ENCODE measurements around the gene HCRTR1. TPM values are rescaled to one million over a fixed set of nuclear protein-coding genes. Genes with fewer than 3 reads are reported as not detected.

Gene HCRTR1
- polyA plus RNA-seq, 1 donor from 2014 or later: 0.37 TPM

DNA sequence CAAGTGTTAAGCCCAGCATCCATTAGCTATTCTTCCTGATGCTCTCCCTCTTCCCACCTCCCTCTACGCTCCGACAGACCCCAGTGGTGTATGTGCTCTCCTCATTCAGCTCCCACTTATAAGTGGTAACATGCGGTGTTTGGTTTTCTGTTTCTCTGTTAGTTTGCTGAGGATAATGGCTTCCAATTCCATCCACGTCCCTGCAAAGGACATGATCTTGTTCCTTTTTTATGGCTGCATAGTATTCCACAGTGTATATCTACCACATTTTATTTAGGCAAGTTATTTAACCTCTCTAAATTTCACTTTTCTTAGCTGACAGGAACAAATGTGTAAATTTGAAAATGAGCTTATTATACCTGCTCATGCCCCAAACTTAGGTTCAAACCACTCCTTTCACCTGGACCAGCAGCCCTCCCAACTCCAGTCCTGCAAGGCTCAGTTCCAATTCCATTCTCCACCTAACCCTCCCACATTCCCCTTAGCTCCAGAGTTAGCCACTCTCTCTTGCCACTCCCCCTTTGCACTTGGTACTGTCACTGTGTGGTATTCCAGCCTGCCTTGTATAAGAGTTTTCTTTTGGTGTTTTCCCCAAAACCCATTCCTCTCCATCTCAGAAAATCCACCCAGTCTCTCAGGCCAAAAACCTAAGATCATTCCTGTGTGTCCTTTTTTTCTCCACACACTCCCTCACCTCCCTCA lies 28.9 kb downstream of the HCRTR1 start:
- H3K79me2 ChIP-seq (replicated peaks; ENCODE audit: insufficient read depth, low read length): peaks cover 17% of the 10 kb centered on the region
- no peaks in the 10 kb centered on the region for H3F3A ChIP-seq (ENCODE audit: insufficient read depth, low read length, poor library complexity, severe bottlenecking)
- H3K4me3 ChIP-seq (ENCODE audit: low read length): no peak overlapping the region
- no peak overlapping the region for H3K9ac ChIP-seq (ENCODE audit: low read length)
- TF ChIP-seq EZH2 (IDR thresholded peaks at IDR 0.05; ENCODE audit: borderline replicate concordance, insufficient read depth, low read length, poor library complexity, severe bottlenecking) (no peak), RAD21 (conservative IDR thresholded peaks at IDR 0.05) (no peak), MXI1 (conservative IDR thresholded peaks at IDR 0.05; ENCODE audit: poor library complexity, severe bottlenecking) (no peak), REST (IDR thresholded peaks at IDR 0.05; ENCODE audit: borderline replicate concordance) (no peak), SMC3 (conservative IDR thresholded peaks at IDR 0.05; ENCODE audit: poor library complexity) (no peak), POLR2AphosphoS5 (IDR thresholded peaks at IDR 0.05) (no peak), TAF1 (IDR thresholded peaks at IDR 0.05; ENCODE audit: low read depth) (no peak), EP300 (conservative IDR thresholded peaks at IDR 0.05; ENCODE audit: poor library complexity, severe bottlenecking) (no peak), CTCF (IDR thresholded peaks at IDR 0.05; ENCODE audit: poor library complexity, severe bottlenecking) (no peak)
- no peak overlapping the region for H2AFZ ChIP-seq (ENCODE audit: low read depth, low read length)
- H3K9me3 ChIP-seq (ENCODE audit: low read length): no peaks in the 10 kb centered on the region
- H3K27ac ChIP-seq (ENCODE audit: low read length): no peak overlapping the region
- H4K20me1 ChIP-seq (ENCODE audit: insufficient read depth): no peaks in the 10 kb centered on the region
- no peaks in the 10 kb centered on the region for H3K27me3 ChIP-seq (ENCODE audit: insufficient read depth, low read depth, low read length)
- no peak overlapping the region for H3K4me2 ChIP-seq (ENCODE audit: low read length)
- H3K9me2 ChIP-seq (ENCODE audit: insufficient read depth, low read length): no peaks in the 10 kb centered on the region
- H3K36me3 ChIP-seq (ENCODE audit: insufficient read depth, low read length): no peaks in the 10 kb centered on the region

DNA sequence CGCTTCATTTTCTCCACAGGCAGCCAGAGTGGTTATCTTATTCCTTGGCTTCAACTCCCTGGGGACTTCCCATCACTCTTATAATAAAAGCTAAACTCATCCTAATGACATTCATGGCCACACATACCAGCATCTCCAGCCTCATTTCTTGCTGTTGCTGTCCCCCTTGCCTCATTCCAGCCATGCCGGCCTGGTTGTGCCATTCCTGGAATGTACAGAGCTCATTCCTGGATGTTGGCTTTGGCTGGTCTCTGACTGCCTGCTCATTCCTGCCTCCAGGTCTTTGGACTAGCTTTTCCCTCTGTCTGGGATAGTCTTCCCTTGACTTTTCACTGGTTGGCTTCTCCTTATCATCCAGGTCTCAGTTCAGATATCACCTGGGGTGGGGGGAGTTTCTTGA lies 29.6 kb downstream of the HCRTR1 start:
- Histone ChIP-seq H3F3A (ENCODE audit: insufficient read depth, low read length, poor library complexity, severe bottlenecking) (no peaks in the 10 kb centered on the region), H3K79me2 (replicated peaks; ENCODE audit: insufficient read depth, low read length) (peaks cover 17% of the 10 kb centered on the region), H3K9me2 (ENCODE audit: insufficient read depth, low read length) (no peaks in the 10 kb centered on the region), H2AFZ (ENCODE audit: low read depth, low read length) (no peak overlapping the region), H3K4me3 (ENCODE audit: low read length) (no peak overlapping the region), H3K4me2 (ENCODE audit: low read length) (no peak overlapping the region), H4K20me1 (ENCODE audit: insufficient read depth) (no peaks in the 10 kb centered on the region), H3K27me3 (ENCODE audit: insufficient read depth, low read depth, low read length) (no peaks in the 10 kb centered on the region), H3K9ac (ENCODE audit: low read length) (no peak overlapping the region), H3K27ac (ENCODE audit: low read length) (no peak overlapping the region), H3K36me3 (ENCODE audit: insufficient read depth, low read length) (no peaks in the 10 kb centered on the region), H3K9me3 (ENCODE audit: low read length) (no peaks in the 10 kb centered on the region)
- TF ChIP-seq POLR2AphosphoS5 (IDR thresholded peaks at IDR 0.05) (no peak), EP300 (conservative IDR thresholded peaks at IDR 0.05; ENCODE audit: poor library complexity, severe bottlenecking) (no peak), TAF1 (IDR thresholded peaks at IDR 0.05; ENCODE audit: low read depth) (no peak), RAD21 (conservative IDR thresholded peaks at IDR 0.05) (no peak), SMC3 (conservative IDR thresholded peaks at IDR 0.05; ENCODE audit: poor library complexity) (no peak), CTCF (IDR thresholded peaks at IDR 0.05; ENCODE audit: poor library complexity, severe bottlenecking) (no peak), MXI1 (conservative IDR thresholded peaks at IDR 0.05; ENCODE audit: poor library complexity, severe bottlenecking) (no peak), EZH2 (IDR thresholded peaks at IDR 0.05; ENCODE audit: borderline replicate concordance, insufficient read depth, low read length, poor library complexity, severe bottlenecking) (no peak), REST (IDR thresholded peaks at IDR 0.05; ENCODE audit: borderline replicate concordance) (no peak)
